Esophagus squamous epithelium (tissue), 4 donors: ENCODE measurements around the gene MRPL19.

ENCODE experiments used
- CTCF ChIP-seq, 6 experiments: fragments of 450-650 bp in 4 of 6; fragments of 200-600 bp in 2 of 6; sonication (generic) in 2 of 6; IDR thresholded peaks; one replicate each; pipeline ENCODE4 v1.5.1; 2016 to 2019; ENCODE audit warnings: antibody characterized with exemption in 6 of 6, mild to moderate bottlenecking in 4 of 6, moderate library complexity in 4 of 6
- POLR2A ChIP-seq, 4 donors: fragments of 450-650 bp; IDR thresholded peaks; one replicate each; pipeline ENCODE4 v1.6.1; 2017; ENCODE audit warnings: antibody characterized with exemption in 4 of 4, mild to moderate bottlenecking in 4 of 4, moderate library complexity in 3 of 4

DNA sequence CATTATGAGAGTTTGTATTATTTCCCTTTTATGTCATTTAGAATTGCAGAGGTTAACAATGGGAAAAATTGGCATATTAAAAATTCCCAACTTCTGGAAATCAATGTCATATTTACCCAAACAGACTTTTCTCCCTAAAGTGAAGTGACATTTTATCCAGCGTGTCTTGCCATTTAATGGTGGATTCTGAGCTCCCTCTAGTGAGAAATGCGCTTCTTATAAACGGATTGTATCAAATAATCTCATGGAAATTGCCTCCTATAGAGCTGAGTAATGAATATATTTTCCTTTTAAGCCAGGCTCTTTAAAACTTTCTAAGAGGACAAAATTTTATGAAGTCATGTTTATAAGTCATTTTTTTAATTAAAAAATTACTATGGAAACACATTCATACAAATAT, 69.8 kb downstream of the MRPL19 start:
- TF ChIP-seq CTCF (IDR thresholded peaks at IDR 0.05), result no peak
- TF ChIP-seq POLR2A (IDR thresholded peaks at IDR 0.05), result no peak
